Measurements from ENCODE around the gene TAF1C.

TAF1C gene

DNA sequence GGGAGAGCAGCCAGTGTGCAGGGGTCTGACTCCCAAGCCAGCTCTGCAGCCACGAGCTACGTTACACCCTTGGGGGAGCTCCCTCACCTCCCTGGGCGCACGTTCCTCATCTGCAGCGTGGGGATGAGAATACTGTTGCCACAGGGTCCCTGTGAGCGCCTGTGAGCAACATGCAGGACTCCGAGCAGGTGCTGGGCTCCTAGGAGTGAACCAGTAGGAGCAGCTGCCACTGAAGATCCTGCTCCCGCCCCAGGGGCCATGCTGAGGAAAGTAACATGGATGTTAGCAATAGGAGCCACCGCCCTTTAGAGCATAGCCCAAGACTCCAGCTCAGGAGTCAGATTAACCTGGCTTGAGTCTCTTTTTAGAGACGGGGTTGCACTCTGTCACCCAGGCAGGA is 25.8 kb downstream of the TAF1C start:
- in situ Hi-C loops (cut with HindIII; ENCODE audit: low sequenced_read_pairs) = no loop called here

DNA sequence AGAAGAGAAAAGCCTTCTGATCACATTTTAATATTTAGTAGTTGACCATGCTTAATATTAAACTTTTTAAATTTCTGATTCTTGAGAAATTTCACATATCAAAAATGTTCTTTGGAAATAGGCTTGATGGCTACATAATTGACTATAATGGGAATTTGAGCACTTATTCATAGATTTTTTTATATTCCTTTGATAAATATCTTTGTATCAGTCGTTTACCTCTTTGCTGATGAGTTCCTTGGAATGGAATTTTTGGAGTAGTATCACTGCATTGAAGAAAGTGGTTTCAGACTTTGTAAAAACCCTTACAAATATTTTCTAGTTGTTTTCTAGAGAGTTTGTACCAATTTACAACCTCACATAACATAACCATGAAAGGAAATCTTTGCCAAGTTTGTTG is 27.1 kb downstream of the TAF1C start:
- in situ Hi-C loops (cut with HindIII; ENCODE audit: low sequenced_read_pairs) = no loop called here

DNA sequence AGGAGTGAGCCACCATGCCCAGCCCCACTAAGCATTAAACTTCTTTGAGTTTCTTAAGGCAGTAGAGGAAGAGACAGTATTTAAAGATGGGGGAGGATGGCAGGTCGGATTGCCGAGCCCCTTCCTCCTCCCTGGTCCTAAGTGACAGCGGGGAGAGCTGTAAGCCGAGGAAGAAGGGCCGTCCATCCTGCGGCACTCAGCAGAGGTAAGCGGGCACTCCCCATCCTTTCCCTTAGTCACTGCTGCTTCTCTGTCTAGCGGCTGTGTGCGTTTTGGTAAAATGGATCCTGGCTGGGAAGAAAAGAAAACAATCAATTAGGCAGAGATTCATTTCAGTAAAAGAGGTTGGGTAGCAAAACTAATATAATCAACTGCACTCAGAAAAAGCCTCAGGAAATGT is 27.9 kb downstream of the TAF1C start:
- in situ Hi-C loops (cut with HindIII; ENCODE audit: low sequenced_read_pairs) = no loop called here

DNA sequence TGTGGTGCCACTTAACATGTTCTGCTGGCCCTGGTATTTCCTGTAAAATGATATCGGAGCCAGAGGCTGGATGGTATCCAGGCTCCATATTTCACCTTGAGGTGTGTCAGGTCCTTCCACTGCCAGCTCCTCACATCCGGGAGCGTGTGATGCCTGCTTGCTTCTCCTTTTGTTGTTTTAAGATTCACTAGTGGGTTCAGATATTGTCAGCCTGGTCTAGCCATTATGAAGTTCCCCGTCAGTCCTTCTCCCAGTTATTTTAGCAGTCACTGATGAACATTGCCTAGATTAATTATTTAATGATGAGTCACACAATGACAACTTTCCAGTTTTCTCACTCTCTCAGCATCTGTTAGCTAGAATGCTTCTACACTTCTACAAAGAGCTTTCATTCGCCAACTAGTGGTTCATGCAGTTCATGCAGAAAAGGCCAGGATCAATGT is 30.5 kb downstream of the TAF1C start:
- in situ Hi-C loops (cut with HindIII; ENCODE audit: low sequenced_read_pairs) = no loop called here

DNA sequence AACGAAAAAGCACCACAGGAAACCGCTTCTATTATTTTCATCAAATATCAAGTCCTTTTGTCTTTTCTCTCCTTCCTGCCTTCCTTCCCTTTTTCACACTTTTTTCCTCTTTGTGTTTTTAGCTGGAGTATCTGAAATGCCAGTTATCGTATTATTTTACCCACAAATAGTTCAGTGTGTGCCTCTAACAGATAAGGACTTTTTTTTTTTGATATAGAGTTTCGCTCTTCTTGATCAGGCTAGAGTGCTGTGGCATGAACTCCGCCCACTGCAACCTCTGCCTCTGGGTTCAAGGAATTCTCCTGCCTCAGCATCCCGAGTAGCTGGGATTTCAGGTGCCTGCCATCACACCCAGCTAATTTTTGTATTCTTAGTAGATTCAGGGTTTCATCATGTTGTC is 31.1 kb downstream of the TAF1C start:
- in situ Hi-C loops (cut with HindIII; ENCODE audit: low sequenced_read_pairs) = no loop called here

DNA sequence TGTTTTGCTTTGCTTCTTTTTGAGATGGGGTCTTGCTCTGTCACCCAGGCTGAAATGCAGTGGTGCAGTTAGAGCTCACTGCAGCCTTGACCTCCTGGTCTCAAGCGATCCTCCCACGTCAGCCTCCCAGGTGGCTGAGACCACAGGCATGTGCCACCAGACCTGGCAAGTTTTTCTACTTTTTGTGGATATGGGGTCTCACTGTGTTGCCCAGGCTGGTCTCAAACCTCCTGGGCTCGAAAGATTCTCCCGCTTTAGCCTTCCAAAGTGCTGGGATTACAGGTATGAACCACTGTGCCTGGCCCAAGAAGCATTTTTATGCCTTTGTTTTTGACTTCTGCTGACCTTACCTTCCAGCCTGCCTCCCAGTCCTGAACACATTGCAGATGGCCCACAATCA is 31.6 kb downstream of the TAF1C start:
- in situ Hi-C loops (cut with HindIII; ENCODE audit: low sequenced_read_pairs) = no loop called here

DNA sequence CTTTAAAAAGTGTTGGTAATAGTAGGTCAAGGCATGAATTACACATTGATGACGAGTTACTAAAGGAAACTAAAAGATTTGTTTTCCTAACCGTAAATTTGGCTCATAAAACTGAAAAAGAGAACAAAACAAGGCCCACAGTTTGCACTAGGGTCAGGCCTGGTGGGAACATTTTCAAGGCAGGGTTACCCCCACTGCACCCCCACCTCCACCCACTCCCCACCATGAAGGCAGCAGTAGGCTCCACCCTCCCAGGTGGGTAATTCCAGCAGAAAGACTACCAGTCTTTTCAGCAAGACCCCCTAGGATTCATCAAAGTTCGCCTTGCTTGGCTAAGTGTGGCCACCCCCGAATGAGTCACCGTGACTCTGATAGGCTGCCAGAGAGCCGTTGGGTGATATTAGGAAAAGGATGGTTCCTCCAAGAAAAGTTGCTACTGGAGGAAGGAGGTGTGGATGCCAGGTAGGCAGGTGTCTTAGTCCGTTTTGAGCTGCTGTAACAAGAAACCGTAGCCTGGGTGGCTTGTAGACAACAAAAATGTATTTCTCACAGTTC is 33.1 kb downstream of the TAF1C start:
- in situ Hi-C loops (cut with HindIII; ENCODE audit: low sequenced_read_pairs) = loop anchor here (5.0 kb wide), 1 partner anchor 51 kb away; no protein-coding TSS in a partner anchor

DNA sequence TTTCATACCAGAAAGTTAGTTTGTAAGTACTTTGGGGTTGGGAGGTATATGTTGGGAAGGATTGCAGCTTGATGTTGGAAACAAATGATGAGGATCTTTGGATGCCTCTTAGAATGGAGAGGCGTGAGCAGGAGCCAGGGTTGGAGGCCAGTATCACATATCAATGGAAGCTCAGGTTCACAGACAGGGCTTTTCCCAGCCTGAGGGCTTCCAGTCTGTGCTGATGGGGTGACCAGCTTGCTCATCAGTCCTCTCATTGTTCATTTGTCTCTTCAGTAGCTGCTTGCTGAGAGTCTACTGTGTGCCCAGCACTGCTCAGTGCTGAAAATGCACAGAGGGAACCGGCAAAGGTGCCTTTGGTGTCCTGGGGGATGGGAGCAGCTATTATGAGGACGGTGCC is 35.9 kb downstream of the TAF1C start:
- in situ Hi-C loops (cut with HindIII; ENCODE audit: low sequenced_read_pairs) = loop anchor here (5.0 kb wide), 1 partner anchor 49 kb away; no protein-coding TSS in a partner anchor

DNA sequence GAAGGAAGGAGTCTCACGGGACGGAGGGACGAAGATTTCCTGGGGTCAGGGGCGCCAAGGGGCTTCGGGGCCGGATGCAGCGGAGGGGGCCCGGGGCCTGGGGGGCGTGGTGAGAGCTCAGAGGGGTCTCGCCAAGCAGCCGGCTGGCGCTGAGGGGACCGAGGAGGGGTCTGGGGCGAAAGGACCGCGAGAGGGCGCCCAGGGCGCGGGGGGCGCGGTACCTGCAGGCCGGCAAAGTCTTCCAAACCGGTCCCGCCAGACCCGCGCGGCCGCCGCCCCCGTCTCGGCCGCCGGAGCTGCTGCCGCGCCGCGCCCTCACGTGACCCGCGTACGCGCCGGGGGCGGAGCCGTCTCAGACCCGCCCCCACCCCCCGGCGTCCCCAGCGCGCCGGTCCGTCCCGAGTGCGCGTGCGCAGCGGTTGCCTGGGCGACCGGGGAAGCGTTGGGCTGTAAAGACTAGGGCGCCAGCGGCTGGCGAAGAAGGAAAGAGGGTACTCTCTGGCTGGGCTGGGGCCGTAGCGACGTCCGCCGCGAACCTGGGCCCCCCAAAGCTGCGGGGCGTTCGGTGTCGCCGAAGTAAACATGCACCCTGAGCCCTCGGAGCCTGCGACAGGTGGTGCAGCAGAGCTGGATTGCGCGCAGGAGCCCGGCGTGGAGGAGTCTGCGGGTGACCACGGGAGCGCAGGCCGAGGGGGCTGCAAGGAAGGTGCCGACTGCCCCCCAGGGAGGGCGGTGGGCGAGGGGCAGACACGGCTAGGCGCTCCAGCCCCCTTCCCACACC is 41.8 kb downstream of the TAF1C start, which contains the start of the genes DNAAF1 and HSDL1:
Gene DNAAF1 (plus strand): TSS at position 450 of the 781 bp plus-strand sequence. CDS start 133 bp downstream, at position 583.
Gene HSDL1 (minus strand): TSS at position 319 of the 781 bp plus-strand sequence. CDS start 13,856 bp downstream, outside the sequence.
- in situ Hi-C loops (cut with HindIII; ENCODE audit: low sequenced_read_pairs) = loop anchor here (5.0 kb wide), 1 partner anchor 92 kb away; no protein-coding TSS in a partner anchor

DNA sequence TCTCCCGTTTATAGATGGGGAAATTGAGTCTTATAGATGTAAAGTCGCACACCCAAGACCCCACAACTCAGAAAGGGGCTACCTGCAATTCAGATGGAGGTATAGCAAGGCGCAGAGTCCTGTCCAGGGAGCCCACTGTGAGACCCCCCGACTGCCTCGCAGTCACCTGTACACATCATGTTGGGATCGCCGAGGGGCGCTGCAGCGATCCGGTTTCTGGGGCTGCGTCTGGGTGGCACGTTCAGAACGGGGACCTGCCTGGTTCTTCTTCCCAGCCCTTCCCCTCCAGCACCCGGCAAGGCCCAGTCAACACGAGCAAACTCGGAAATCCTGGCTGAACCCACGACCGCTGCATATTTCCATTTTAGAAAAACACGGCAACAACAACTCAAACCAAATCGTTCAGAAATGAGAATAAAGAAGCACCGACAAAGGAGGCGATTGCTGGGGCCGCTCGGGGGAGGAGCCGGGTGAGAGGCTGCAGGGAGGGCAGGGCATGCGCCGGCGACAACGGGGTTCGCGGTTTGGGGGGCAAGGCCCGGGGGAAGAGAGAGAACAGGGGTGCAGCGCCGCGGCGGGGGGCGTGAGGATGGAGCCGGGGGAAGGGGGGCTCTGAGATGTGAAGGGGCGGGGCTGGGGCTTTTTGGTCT is 42.5 kb downstream of the TAF1C start:
- in situ Hi-C loops (cut with HindIII; ENCODE audit: low sequenced_read_pairs) = loop anchor here (5.0 kb wide), 1 partner anchor 93 kb away; no protein-coding TSS in a partner anchor

DNA sequence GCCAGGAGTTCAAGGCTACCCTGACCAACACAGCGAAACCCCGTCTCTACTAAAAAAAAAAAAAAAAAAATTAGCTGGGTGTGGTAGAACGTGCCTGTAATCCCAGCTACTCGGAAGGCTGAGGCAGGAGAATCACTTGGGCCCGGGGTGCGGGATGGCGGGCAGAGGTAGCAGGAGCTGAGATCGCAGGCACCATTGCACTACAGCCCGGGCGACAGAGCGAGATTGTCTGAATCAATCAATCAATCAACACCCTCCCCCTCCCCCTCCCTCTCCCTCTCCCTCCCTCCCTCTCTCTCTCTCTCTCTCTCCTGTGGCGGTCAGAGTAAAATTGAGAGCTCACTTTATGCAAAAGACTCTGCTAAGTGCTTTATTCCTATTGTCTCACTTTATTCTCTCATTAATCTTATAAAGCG is 43.1 kb downstream of the TAF1C start:
- in situ Hi-C loops (cut with HindIII; ENCODE audit: low sequenced_read_pairs) = loop anchor here (5.0 kb wide), 1 partner anchor 94 kb away; no protein-coding TSS in a partner anchor

DNA sequence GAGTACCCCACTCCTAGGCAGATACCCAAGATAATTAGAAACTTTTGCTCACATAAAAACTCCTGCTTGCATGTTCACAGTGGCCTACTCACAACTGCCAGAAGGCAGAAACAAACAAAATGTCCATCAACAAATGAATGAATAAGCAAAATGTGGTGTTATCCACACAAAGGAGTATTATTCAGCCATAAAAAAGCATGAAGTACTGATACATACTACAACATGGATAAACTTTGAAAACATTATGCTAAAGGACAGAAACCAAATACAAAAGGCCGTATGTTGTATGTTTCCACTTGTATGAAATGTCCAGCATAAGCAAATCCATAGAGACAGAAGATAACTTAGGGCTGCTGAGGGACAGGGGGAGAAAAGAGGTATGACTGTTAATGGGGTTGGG is 43.8 kb downstream of the TAF1C start:
- in situ Hi-C loops (cut with HindIII; ENCODE audit: low sequenced_read_pairs) = loop anchor here (5.0 kb wide), 1 partner anchor 94 kb away; no protein-coding TSS in a partner anchor

DNA sequence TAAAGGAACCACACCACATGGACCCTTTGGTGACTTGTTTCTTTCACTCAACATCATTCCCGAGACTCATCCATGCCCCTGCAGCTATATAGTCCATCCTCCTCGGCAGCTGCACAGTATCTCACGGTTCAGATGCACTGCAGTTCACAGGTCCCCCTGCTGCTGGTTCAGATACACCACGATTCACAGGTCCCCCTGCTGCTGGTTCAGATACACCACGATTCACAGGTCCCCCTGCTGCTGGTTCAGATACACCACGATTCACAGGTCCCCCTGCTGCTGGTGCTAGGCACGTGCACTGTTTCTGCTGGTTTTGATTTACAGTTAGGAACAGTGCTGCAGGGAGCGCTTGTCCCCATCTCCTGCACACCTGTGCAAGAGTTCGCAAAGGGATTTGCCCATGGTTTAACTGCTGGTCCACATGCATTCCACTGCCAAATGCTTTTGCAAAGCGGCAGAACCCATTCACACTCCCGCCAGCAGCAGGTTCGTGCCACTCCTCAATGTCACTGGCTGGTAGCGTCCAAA is 45.6 kb downstream of the TAF1C start:
- in situ Hi-C loops (cut with HindIII; ENCODE audit: low sequenced_read_pairs) = loop anchor here (5.0 kb wide), 1 partner anchor 96 kb away; no protein-coding TSS in a partner anchor

DNA sequence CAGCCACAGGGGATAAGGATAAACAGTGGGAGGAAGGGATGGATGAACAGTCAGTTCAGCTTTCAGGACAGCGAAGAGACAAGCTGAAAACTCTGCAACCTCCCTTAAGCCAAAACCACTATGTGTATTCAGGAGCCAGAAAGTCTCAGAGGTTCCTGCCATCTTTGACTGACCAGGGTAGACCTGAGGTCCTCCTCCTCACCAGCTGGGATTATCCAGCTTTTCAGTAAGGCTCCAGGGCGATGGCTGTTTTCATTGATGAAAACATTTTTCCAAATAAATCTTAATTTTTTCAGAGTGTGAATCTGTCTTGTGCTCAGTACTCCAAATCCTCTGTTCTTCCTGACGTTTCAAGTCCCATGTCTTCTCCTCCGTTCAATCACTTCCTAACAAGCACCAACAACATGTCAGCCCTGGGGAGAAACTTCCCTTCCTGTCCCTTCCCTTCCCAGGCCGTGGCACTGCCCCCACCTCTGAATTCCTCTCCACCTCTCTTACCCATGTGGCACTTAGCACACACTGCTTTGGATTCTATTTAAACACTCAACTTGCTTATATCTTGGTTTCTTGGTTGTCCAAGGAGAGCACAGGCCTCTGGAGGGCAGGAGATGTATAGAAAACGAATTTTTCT is 47.1 kb downstream of the TAF1C start:
- in situ Hi-C loops (cut with HindIII; ENCODE audit: low sequenced_read_pairs) = loop anchor here (5.0 kb wide), 1 partner anchor 98 kb away; no protein-coding TSS in a partner anchor

DNA sequence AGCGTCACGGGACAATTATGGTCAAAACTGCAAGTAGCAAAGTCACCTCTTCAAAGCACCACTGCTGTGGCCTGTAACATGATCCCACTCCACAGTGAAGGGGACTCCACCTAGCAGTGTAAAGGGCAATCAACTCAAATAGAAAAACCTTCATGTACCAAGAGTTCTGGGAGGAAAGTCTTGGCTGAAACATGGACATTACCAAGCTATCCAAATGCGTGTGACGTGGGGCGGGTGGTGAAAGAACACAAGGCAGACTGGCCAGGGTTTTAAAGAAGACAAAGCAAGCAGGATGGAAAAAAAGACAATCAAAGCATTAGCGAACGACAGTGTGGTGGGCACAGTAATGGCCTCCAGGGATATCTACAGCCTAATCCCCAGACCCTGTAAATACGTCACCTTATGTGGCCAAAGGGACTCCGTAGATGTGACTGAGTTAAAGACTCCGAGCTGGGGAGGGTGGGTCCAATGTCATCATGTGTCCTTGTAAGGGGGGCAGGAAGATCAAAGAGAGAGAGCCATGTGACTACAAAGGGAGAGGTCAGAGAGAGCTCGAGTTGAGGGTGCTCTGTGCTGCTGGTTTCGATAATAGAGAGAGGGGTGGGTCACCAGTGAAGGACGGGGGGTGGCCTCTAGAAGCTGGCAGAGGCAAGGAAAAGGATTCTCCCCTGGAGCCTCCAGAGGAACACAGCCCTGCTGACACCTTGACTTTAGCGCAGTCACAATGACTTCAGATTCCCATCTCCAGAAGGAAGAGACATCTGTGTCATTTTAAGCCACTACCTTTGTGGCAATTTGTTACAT is 47.8 kb downstream of the TAF1C start:
- in situ Hi-C loops (cut with HindIII; ENCODE audit: low sequenced_read_pairs) = no loop called here

DNA sequence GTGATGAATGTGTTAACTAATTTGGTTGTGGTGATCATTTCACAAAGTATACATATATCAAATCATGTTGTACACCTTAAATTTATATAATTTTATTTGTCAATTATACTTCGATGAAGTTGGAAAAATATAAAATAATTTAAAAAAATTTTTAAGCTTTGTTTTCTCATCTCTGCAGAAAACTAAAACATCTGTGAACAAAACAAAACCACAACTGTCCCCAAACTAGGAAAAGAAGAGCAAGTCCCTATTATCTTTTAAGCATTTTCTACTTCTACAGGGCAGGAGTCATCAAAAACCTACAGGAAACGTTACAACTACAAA is 48.4 kb downstream of the TAF1C start:
- in situ Hi-C loops (cut with HindIII; ENCODE audit: low sequenced_read_pairs) = no loop called here

DNA sequence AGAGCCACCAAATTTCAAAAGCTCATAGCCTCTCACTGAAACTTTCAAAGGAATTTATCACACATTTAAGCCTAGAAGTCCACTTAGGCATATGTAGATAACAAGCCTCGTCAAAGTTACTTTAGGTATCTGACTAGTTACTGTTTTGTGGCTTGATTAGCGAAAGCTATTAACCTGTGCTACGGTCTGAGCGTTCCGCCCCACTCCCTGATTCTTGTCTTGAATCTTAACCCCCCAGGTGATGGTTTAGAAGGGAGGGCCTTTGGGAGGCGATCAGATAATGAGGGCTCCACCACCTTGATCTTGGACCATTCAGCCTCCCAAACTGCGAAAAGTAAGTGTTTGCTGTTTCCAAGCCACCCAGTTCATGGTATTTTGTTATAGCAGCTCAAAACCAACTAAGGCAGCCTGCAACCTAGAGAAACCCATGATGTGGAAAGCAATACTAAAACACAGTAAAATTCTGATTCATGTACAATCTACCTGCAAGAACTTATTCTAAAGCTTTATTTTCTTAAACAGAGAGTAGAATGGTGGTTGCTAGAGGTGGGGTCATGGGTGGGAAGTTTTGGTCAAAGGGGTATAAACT is 49.0 kb downstream of the TAF1C start:
- in situ Hi-C loops (cut with HindIII; ENCODE audit: low sequenced_read_pairs) = no loop called here

DNA sequence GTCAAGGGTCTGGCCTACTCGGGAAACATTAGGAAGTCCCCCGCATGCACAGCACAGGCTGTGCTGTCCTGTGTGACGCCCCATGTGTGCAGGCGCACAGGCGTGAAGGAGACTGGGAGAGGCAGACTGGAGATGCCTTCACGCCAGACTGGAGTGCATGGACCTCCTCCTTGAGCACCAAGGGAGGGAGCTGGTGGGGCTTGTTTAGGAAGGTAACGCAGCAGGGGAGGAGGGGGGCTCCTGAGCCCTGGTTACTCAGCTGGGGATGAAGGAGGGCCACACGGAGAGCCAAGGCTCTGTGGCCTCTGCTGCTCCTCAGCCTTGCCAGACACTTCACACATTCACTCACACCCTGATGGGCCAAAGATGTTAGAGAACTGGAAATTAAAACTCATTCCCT is 49.6 kb downstream of the TAF1C start:
- in situ Hi-C loops (cut with HindIII; ENCODE audit: low sequenced_read_pairs) = no loop called here

DNA sequence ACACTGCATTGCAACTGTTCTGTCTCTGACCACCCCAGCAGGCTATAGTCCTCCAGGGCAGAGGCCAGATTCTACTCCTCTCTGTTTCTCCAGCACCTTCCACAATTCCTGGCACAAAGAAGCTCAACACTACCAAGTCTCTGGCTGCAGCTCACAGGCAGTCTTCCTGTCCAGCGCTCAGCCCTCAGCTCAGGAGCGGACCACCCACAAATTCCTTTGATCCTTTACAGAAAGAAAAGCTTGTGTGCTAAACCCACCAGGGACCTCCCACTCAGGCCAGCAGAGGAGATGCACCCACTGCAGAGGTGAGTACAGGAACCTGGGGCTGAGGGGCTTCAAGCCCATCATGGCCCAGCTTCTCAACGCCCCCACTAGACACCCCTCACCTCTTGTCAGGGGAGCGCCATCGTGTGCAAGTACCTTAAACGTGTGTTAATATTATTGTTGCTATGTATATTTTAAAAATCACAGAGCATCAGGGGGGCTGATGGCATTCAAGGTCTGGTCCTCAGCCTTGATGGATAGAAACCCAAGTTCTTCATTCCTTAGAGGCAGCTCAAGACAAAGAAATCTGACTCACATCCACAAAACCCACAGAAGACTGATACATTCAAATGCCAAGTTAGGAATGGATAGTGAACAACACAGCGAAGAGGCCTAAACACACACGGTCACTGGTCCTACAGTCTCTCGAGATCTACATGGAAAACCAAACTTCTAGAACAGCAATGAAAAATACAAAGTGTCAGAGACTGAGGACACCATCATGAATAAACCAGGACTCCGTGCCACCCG is 50.3 kb downstream of the TAF1C start:
- in situ Hi-C loops (cut with HindIII; ENCODE audit: low sequenced_read_pairs) = no loop called here
